OCI-LY1 (cell line): Measurements from ENCODE around the gene AJM1.

Source experiments
- H2AFZ ChIP-seq: fragments of 200-600 bp; sonication (generic), shearing (Covaris generic); 2 replicates; pipeline ENCODE4 v1.6.0; 2014; ENCODE audit warnings: antibody characterized with exemption, mild to moderate bottlenecking, low read length
- H3F3A ChIP-seq: fragments of 200-600 bp; sonication (generic), shearing (Covaris generic); 2 replicates; pipeline ENCODE4 v1.6.0; 2014; ENCODE audit warnings: mild to moderate bottlenecking, antibody characterized with exemption, low read length, moderate library complexity; ENCODE audit not compliant: insufficient read depth
- H3K27ac ChIP-seq: fragments of 200-600 bp; sonication (generic); 2 replicates; pipeline ENCODE4 v1.5.1; 2014; ENCODE audit warnings: low read length, mixed run types, mild to moderate bottlenecking, low read depth; ENCODE audit not compliant: poor library complexity, severe bottlenecking
- H3K27me3 ChIP-seq: fragments of 200-600 bp; sonication (generic); 2 replicates; pipeline ENCODE4 v1.6.0; 2014; ENCODE audit warnings: antibody characterized with exemption, mild to moderate bottlenecking, low read length, moderate library complexity; ENCODE audit not compliant: insufficient read depth
- H3K36me3 ChIP-seq: fragments of 200-600 bp; sonication (generic); 2 replicates; pipeline ENCODE4 v1.6.1; 2014; ENCODE audit warnings: mild to moderate bottlenecking, antibody characterized with exemption, low read length, moderate library complexity, mixed read lengths; ENCODE audit not compliant: insufficient read depth
- H3K4me1 ChIP-seq: fragments of 200-600 bp; sonication (generic); 2 replicates; pipeline ENCODE4 v1.5.1; 2014; ENCODE audit warnings: mild to moderate bottlenecking, low read length, moderate library complexity; ENCODE audit not compliant: insufficient read depth, severe bottlenecking
- H3K4me2 ChIP-seq: fragments of 200-600 bp; sonication (generic), shearing (Covaris generic); 2 replicates; pipeline ENCODE4 v1.6.1; 2014; ENCODE audit warnings: low read length
- H3K4me3 ChIP-seq: fragments of 200-600 bp; sonication (generic); 2 replicates; pipeline ENCODE4 v1.5.1; 2014; ENCODE audit warnings: low read length, low read depth, mild to moderate bottlenecking, mixed read lengths; ENCODE audit not compliant: poor library complexity, severe bottlenecking
- H3K79me2 ChIP-seq: fragments of 200-600 bp; shearing (Covaris generic); 2 replicates; pipeline ENCODE4 v1.6.1; 2016; ENCODE audit warnings: mixed run types, low read length, mixed read lengths; ENCODE audit not compliant: insufficient read depth
- H3K9ac ChIP-seq: fragments of 200-600 bp; sonication (generic), shearing (Covaris generic); 2 replicates; pipeline ENCODE4 v1.6.1; 2014; ENCODE audit warnings: mild to moderate bottlenecking, low read length, mixed read lengths
- H3K9me2 ChIP-seq: fragments of 200-600 bp; sonication (generic), shearing (Covaris generic); 2 replicates; pipeline ENCODE4 v1.6.1; 2014; ENCODE audit warnings: low read depth, mild to moderate bottlenecking, low read length, mixed read lengths
- H3K9me3 ChIP-seq: fragments of 200-600 bp; shearing (Covaris generic); 2 replicates; pipeline ENCODE4 v1.6.1; 2014; ENCODE audit warnings: low read length, mixed read lengths
- H4K20me1 ChIP-seq: fragments of 200-600 bp; sonication (generic), shearing (Covaris generic); 2 replicates; pipeline ENCODE4 v1.6.0; 2016; ENCODE audit warnings: mild to moderate bottlenecking, low read length; ENCODE audit not compliant: insufficient read depth
- CTCF ChIP-seq: fragments of 200-600 bp; sonication (generic), shearing (Covaris generic); IDR thresholded peaks from 2 replicates; pipeline ENCODE4 v1.5.1; 2017; ENCODE audit warnings: mild to moderate bottlenecking, antibody characterized with exemption, low read length, moderate library complexity, mixed read lengths
- EZH2 ChIP-seq: fragments of 200-600 bp; sonication (generic), shearing (Covaris generic); IDR thresholded peaks from 2 replicates; pipeline ENCODE4 v1.8.0; 2017; ENCODE audit warnings: borderline replicate concordance, mixed run types, mild to moderate bottlenecking, antibody characterized with exemption, low read length, moderate library complexity, mixed read lengths

The AJM1 gene

DNA sequence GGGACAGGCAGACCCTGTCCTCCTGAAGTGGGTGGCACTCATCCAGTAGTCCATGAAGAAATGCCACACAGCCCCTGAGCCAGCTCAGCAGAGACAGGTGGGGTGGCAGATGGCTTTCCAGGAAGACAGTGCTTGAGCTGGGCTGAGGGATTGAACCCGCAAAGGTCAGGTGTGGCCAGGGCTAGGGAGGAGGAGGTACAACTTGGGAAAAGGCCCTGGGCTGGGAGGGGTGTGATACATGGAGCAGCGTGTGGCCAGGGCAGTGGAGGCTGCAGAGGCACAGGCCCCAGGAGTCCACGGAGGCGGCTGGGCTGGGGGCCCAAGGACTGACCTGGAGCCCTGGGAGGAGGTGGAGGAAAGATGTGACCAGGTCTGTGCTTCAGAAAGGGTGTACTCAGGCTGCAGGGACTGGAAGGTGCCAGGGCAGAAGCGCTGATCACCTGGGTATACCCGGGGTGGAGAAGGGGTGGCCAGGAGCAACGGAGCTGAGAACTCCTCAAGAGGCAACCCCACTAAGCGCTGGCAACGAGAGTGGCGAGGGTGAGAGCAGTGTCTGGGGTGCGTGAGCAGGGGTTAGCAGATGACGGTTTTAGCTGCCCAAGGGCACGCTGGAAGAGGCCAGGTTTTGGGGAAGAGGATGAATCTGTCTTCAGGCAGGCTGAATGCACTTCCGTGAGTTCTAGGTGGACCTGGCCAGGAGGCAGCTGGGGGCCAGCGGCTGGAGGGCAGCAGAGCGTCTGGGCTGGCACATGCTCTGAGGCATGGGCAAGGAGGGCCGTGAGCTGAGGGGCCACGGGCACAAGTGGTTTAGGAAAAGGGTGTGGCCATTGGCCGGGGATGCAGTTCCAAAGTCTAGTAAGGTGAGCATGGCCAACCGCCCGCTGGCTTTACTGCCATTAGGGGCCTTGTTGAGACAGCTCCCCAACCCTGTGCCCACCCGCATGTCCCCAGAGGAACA, 38.4 kb upstream of the AJM1 start:
- H2AFZ ChIP-seq: no peak overlapping the region
- peaks cover 14% of the 10 kb centered on the region for H3K36me3 ChIP-seq
- H3K4me1 ChIP-seq: peaks cover 38% of the 10 kb centered on the region
- no peak overlapping the region for H3K27ac ChIP-seq
- no peak overlapping the region for H3K4me2 ChIP-seq
- TF ChIP-seq EZH2: no peak
- TF ChIP-seq CTCF: no peak
- H3K79me2 ChIP-seq: peaks cover 4% of the 10 kb centered on the region
- H4K20me1 ChIP-seq: no peaks in the 10 kb centered on the region
- H3K9me3 ChIP-seq: no peaks in the 10 kb centered on the region
- H3K4me3 ChIP-seq: no peak overlapping the region
- H3K9ac ChIP-seq: no peak overlapping the region
- peaks cover 6% of the 10 kb centered on the region; the same call in 1 of the 2 replicates for H3K27me3 ChIP-seq
- H3F3A ChIP-seq: no peaks in the 10 kb centered on the region
- no peaks in the 10 kb centered on the region for H3K9me2 ChIP-seq

- Histone ChIP-seq H3K27ac (no peak overlapping the region), H2AFZ (no peak overlapping the region), H3K4me1 (peaks cover 42% of the 10 kb centered on the region), H3K79me2 (peaks cover 12% of the 10 kb centered on the region), H3K36me3 (peaks cover 21% of the 10 kb centered on the region), H3K9me2 (no peaks in the 10 kb centered on the region), H3K4me3 (no peak overlapping the region), H4K20me1 (no peaks in the 10 kb centered on the region), H3F3A (no peaks in the 10 kb centered on the region), H3K9ac (no peak overlapping the region), H3K4me2 (no peak overlapping the region), H3K27me3 (no peaks in the 10 kb centered on the region), H3K9me3 (no peaks in the 10 kb centered on the region)
- TF ChIP-seq CTCF: no peak
- TF ChIP-seq EZH2: no peak
Measured at GRCh38 chr9:136804509-136805206, 37.6 kb upstream of the AJM1 start.

DNA sequence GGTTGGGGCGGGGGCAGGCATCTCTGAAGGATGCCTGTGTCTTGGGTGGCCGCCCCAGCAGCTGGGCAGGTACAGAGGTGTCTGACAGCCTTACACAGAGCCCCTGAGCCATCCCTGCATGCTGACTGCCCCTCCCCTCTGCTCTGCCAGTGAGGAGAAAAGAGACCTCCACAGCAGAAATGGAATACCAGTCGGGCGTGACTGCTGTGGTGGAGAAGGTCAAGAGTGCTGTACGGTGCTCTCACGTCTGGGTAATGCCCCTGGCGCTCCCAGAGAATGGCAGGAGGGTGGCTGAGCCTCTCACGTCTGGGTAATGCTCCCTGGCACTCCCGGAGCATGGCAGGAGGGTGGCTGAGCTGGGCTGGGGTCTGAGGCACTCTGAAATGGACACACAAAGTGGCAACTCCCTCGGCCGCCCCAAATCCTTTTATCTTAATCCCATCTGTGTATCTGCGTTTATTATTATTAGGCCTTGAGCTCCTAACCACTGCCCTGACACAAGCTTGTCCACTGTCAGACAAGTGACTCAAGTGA, 37.0 kb upstream of the AJM1 start:
- Histone ChIP-seq H3K36me3 (peaks cover 28% of the 10 kb centered on the region), H3K27me3 (no peaks in the 10 kb centered on the region), H3K9me2 (no peaks in the 10 kb centered on the region), H3K4me1 (peaks cover 44% of the 10 kb centered on the region), H3K27ac (no peak overlapping the region), H4K20me1 (no peaks in the 10 kb centered on the region), H3K79me2 (peaks cover 18% of the 10 kb centered on the region), H3K9ac (no peak overlapping the region), H3F3A (no peaks in the 10 kb centered on the region), H3K4me2 (no peak overlapping the region), H2AFZ (no peak overlapping the region), H3K4me3 (no peak overlapping the region), H3K9me3 (no peaks in the 10 kb centered on the region)
- TF ChIP-seq EZH2 (no peak), CTCF (no peak)
